DND-41 (cell line): ENCODE measurements around the gene RAD21L1.

ENCODE experiments used
- EZH2 ChIP-seq: IDR thresholded peaks from 3 replicates; pipeline ENCODE4 v1.6.1; 2012; ENCODE audit warnings: borderline replicate concordance, low read depth, mild to moderate bottlenecking, moderate library complexity, low read length, inconsistent platforms; ENCODE audit not compliant: severe bottlenecking
- TF ChIP-seq, protein P1 (sequence below): IDR thresholded peaks from 2 replicates; pipeline ENCODE4 v1.5.1; 2012; ENCODE audit warnings: borderline replicate concordance, low read length, moderate library complexity, mild to moderate bottlenecking; ENCODE audit not compliant: poor library complexity, severe bottlenecking; ENCODE audit errors: extremely low read depth

GRCh38 chr20:1297486-1297885, 71.6 kb downstream of the RAD21L1 start:
- TF ChIP-seq, protein P1, sequence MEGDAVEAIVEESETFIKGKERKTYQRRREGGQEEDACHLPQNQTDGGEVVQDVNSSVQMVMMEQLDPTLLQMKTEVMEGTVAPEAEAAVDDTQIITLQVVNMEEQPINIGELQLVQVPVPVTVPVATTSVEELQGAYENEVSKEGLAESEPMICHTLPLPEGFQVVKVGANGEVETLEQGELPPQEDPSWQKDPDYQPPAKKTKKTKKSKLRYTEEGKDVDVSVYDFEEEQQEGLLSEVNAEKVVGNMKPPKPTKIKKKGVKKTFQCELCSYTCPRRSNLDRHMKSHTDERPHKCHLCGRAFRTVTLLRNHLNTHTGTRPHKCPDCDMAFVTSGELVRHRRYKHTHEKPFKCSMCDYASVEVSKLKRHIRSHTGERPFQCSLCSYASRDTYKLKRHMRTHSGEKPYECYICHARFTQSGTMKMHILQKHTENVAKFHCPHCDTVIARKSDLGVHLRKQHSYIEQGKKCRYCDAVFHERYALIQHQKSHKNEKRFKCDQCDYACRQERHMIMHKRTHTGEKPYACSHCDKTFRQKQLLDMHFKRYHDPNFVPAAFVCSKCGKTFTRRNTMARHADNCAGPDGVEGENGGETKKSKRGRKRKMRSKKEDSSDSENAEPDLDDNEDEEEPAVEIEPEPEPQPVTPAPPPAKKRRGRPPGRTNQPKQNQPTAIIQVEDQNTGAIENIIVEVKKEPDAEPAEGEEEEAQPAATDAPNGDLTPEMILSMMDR: no peak
- no peak for TF ChIP-seq EZH2
